Gastroesophageal sphincter (tissue), 4 donors: Measurements from ENCODE around the gene TK1. TPM values are rescaled to one million over a fixed set of nuclear protein-coding genes. Genes with fewer than 3 reads are reported as not detected.

Experiments used
- ATAC-seq: fragments of 150-250 bp; one replicate; pipeline ENCODE4 v1.9.1; 2016; ENCODE audit warnings: mild to moderate bottlenecking, moderate library complexity
- H3K27ac ChIP-seq, 4 donors: fragments of 200-600 bp; sonication (generic) in 3 of 4; 1 replicate in 3 of 4; 2 replicates in 1 of 4; pipeline ENCODE4 v1.5.1; 2016 to 2019
- H3K27me3 ChIP-seq: fragments of 200-600 bp; sonication (generic); one replicate; pipeline ENCODE4 v1.5.1; 2019
- H3K36me3 ChIP-seq, 2 donors: fragments of 200-600 bp; sonication (generic); one replicate each; pipeline ENCODE4 v1.5.1; 2019; ENCODE audit warnings: control low read depth in 1 of 2
- H3K4me1 ChIP-seq, 3 donors: fragments of 200-600 bp; sonication (generic); 1 replicate in 2 of 3; 2 replicates in 1 of 3; pipeline ENCODE4 v1.5.1; 2016 to 2019; ENCODE audit warnings: control low read depth in 2 of 3
- H3K4me3 ChIP-seq, 2 donors: fragments of 200-600 bp; sonication (generic); one replicate each; pipeline ENCODE4 v1.5.1; 2019; ENCODE audit warnings: mild to moderate bottlenecking in 1 of 2, moderate library complexity in 1 of 2
- H3K9me3 ChIP-seq, 3 donors: fragments of 200-600 bp; sonication (generic); one replicate each; pipeline ENCODE4 v1.5.1; 2017 to 2019; ENCODE audit warnings: control low read depth in 2 of 3
- EP300 ChIP-seq: sonication (generic); formaldehyde crosslinking; IDR thresholded peaks from one replicate; pipeline ENCODE4 v1.6.1; 2017; ENCODE audit warnings: antibody characterized with exemption, mild to moderate bottlenecking
- POLR2A ChIP-seq, 2 donors: fragments of 450-650 bp; IDR thresholded peaks; one replicate each; pipeline ENCODE4 v1.6.1; 2017; ENCODE audit warnings: antibody characterized with exemption in 2 of 2, mild to moderate bottlenecking in 2 of 2, moderate library complexity in 1 of 2
- POLR2AphosphoS5 ChIP-seq: sonication (generic); formaldehyde crosslinking; IDR thresholded peaks from one replicate; pipeline ENCODE4 v1.6.1; 2017; ENCODE audit warnings: antibody characterized with exemption
- WGBS, 2 donors: methylation state at CpG; one replicate each; pipeline ENCODE4 v1.1.5; 2018; ENCODE audit warnings: low coverage in 1 of 2; 5-methylcytosine and 5-hydroxymethylcytosine counted together
- total RNA-seq, 4 donors: library from RNA; depleted of rRNA; stranded (reverse); fragments of >200 nt; gene quantifications; one replicate each; pipeline ENCODE4 v1.1.0, GENCODE V29; 2016
- TF ChIP-seq, protein P1 (sequence below), 4 experiments: fragments of 200-600 bp in 2 of 4; fragments of 450-650 bp in 2 of 4; sonication (generic) in 1 of 4; IDR thresholded peaks; one replicate each; pipeline ENCODE4 v1.5.1; 2017 to 2019; ENCODE audit warnings: antibody characterized with exemption in 4 of 4, mild to moderate bottlenecking in 2 of 4, moderate library complexity in 2 of 4

Gene TK1
- total RNA-seq, 4 donors from 2014 or later = 3.4 to 24.8 (median 12.1) TPM

DNA sequence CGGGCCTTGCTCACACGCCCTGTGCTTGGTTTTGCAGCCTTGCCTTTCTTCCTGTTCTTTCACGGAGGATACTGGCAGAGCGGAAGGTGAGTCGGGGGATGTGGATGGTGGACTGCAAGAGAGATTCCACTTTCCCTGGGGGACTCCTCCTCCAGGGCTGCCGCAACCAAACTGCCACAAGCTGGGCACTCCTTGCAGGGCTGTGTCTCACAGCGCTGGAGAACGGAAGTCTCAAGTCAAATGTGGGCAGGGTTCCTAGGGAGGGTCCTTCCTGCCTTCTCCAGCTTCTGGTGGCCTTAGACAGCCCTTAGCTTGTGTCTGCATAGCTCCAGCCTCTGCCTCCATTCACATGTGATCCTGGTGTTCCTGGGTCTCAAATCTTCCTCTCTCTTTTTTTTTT, 15.8 kb upstream of the TK1 start:
- TF ChIP-seq POLR2A (IDR thresholded peaks at IDR 0.05) (no peak), POLR2AphosphoS5 (no peak), EP300 (no peak)
- TF ChIP-seq, protein P1, sequence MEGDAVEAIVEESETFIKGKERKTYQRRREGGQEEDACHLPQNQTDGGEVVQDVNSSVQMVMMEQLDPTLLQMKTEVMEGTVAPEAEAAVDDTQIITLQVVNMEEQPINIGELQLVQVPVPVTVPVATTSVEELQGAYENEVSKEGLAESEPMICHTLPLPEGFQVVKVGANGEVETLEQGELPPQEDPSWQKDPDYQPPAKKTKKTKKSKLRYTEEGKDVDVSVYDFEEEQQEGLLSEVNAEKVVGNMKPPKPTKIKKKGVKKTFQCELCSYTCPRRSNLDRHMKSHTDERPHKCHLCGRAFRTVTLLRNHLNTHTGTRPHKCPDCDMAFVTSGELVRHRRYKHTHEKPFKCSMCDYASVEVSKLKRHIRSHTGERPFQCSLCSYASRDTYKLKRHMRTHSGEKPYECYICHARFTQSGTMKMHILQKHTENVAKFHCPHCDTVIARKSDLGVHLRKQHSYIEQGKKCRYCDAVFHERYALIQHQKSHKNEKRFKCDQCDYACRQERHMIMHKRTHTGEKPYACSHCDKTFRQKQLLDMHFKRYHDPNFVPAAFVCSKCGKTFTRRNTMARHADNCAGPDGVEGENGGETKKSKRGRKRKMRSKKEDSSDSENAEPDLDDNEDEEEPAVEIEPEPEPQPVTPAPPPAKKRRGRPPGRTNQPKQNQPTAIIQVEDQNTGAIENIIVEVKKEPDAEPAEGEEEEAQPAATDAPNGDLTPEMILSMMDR (IDR thresholded peaks at IDR 0.05) = no peak
- Histone ChIP-seq H3K9me3 (no peaks in the 10 kb centered on the region), H3K27me3 (no peaks in the 10 kb centered on the region), H3K27ac (no peak overlapping the region), H3K36me3 (peaks cover 0 to 86% of the 10 kb centered on the region in 2 donors), H3K4me3 (no peak overlapping the region), H3K4me1 (no peaks in the 10 kb centered on the region)
- WGBS, 2 donors = 93% methylated on average over 3 of the region's 8 CpGs; no CpG with 5 or more reads in 1 of the 2 donors
- no peak for ATAC-seq

DNA sequence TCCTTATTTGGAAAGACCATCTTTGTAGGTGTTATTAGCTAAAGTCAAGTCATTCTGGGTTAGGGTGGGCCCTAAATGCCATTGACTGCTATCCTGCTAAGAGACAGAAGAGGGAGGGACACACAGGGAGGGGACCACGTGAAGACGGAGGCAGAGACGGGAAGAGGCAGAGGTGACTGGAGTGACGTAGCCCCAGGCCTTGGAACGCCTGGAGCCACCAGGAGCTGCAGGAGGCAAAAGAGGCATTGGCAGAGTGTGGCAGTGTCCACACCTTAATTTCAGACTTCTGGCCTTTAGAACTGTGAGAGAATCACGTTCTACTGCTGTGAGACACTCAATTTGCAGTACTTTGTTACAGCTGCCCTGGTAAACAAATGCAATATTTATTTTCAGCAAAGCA, 13.6 kb upstream of the TK1 start:
- no peaks in the 10 kb centered on the region for H3K27me3 ChIP-seq
- H3K9me3 ChIP-seq = no peaks in the 10 kb centered on the region
- 91 to 97% methylated on average over 6 of the region's 6 CpGs for WGBS, 2 donors
- TF ChIP-seq EP300 (no peak), POLR2A (IDR thresholded peaks at IDR 0.05) (no peak), POLR2AphosphoS5 (no peak)
- TF ChIP-seq, protein P1 (IDR thresholded peaks at IDR 0.05) = no peak
- peaks cover 0 to 91% of the 10 kb centered on the region in 2 donors for H3K36me3 ChIP-seq
- no peaks in the 10 kb centered on the region for H3K4me1 ChIP-seq
- H3K27ac ChIP-seq = no peak overlapping the region
- no peak overlapping the region for H3K4me3 ChIP-seq
- no peak for ATAC-seq

DNA sequence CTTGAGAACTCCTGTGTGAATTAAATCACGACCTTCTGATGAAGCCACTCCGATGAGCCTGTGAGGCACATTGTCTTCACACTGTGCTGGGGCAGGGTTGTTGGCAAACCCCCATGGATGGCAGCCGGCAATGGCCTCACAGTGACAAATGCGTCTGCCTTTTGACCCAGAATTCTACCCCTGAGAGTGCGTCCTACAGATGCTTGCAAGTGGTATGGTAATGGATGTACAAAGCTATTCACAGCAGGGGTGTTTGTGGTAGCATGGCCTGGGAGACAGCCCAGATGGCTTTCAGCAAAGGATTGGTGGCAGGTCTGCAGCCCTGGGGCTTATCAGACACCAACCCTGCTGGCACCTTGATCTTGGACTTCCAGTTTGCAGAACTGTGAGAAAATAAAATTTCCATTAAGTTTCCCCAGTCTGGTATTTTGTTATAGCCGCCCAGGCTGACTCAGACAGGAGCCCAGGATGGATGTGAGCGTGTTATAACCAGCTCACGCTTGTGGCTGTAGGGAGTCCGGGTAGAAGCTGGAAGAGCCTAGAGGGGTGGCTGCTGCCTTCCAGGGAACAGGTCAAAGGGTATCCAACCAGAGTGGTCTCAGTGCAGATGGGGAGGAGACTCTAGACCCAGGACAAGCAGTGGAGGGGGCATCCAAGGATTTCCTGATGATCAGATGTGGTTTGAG, 10.4 kb upstream of the TK1 start:
- Histone ChIP-seq H3K36me3 (peaks cover 0 to 92% of the 10 kb centered on the region in 2 donors), H3K27ac (no peak overlapping the region), H3K4me3 (no peak overlapping the region), H3K4me1 (no peaks in the 10 kb centered on the region), H3K27me3 (no peaks in the 10 kb centered on the region), H3K9me3 (no peaks in the 10 kb centered on the region)
- no peak for TF ChIP-seq POLR2AphosphoS5
- TF ChIP-seq EP300 = no peak
- TF ChIP-seq POLR2A (IDR thresholded peaks at IDR 0.05) = no peak
- TF ChIP-seq, protein P1 (IDR thresholded peaks at IDR 0.05) = no peak
- 25 to 58% methylated on average over 1 to 4 of the region's 9 CpGs for WGBS, 2 donors
- ATAC-seq = no peak

DNA sequence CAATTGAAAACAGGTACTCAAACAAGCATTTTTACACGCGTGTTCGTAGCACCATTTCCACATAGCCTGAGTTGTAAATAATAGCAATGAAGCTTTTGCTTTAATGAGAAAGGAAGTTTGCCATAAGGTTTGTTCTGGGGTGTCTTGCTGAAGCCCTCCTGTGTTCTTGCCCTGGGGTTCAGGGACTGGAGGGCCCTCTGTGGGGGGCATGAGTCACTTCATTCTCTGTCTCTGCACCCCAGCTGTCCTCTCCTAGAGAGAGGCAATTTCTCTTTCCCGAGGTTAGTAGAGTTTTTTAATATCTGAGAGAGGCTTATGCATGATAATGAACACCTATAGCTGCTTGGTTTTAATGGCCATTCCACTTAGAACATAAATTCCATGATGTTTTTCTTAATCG, 9.9 kb upstream of the TK1 start:
- 84 to 93% methylated on average over 5 of the region's 5 CpGs for WGBS, 2 donors
- peaks cover 0 to 94% of the 10 kb centered on the region in 2 donors for H3K36me3 ChIP-seq
- H3K4me1 ChIP-seq = no peaks in the 10 kb centered on the region
- no peak for TF ChIP-seq POLR2A (IDR thresholded peaks at IDR 0.05)
- TF ChIP-seq, protein P1 (IDR thresholded peaks at IDR 0.05) = no peak
- TF ChIP-seq POLR2AphosphoS5 = no peak
- TF ChIP-seq EP300 = no peak
- no peaks in the 10 kb centered on the region for H3K27me3 ChIP-seq
- no peak overlapping the region for H3K4me3 ChIP-seq
- H3K9me3 ChIP-seq = no peaks in the 10 kb centered on the region
- ATAC-seq = no peak
- no peak overlapping the region for H3K27ac ChIP-seq
